ENCODE data around the gene KLLN. TPM values are rescaled to one million over a fixed set of nuclear protein-coding genes. Genes with fewer than 3 reads are reported as not detected.

The KLLN gene
- total and polyA plus RNA-seq, 7 donors = 0.07 to 0.96 (median 0.32) TPM

GRCh38 chr10:87842776-87843497 is 20.4 kb downstream of the KLLN start:
- Histone ChIP-seq H3K27me3 (ENCODE audit: insufficient read depth in 3 of 3, low read length in 2 of 3) (no peaks in the 10 kb centered on the region), H3K36me3 (ENCODE audit: insufficient read depth in 1 of 2, low read depth in 1 of 2) (no peaks in the 10 kb centered on the region), H3K4me1 (no peaks in the 10 kb centered on the region), H3K27ac (no peak overlapping the region), H3K9me3 (no peaks in the 10 kb centered on the region), H3K4me3 (no peak overlapping the region)
- TF ChIP-seq CTCF (IDR thresholded peaks at IDR 0.05) = no peak
- DNase-seq = no peak
- ATAC-seq = no peak
- intact Hi-C loops (cut with DNase I) = no loop called here

- no peaks in the 10 kb centered on the region for H3K9me3 ChIP-seq
- intact Hi-C loops (cut with DNase I) = no loop called here
- ATAC-seq (no peak), DNase-seq (no peak)
- no peaks in the 10 kb centered on the region for H3K4me1 ChIP-seq
- H3K27me3 ChIP-seq (ENCODE audit: insufficient read depth in 3 of 3, low read length in 2 of 3) = no peaks in the 10 kb centered on the region
- TF ChIP-seq CTCF (IDR thresholded peaks at IDR 0.05) = no peak
- WGBS, 3 donors = 88 to 96% (median 89%) methylated on average over 1 of the region's 1 CpG
- H3K4me3 ChIP-seq = no peak overlapping the region
- no peaks in the 10 kb centered on the region for H3K36me3 ChIP-seq (ENCODE audit: insufficient read depth in 1 of 2, low read depth in 1 of 2)
- no peak overlapping the region for H3K27ac ChIP-seq
These were observed 21.1 kb downstream of the KLLN start for GRCh38 chr10:87842220-87842641.

- no peaks in the 10 kb centered on the region for H3K27me3 ChIP-seq (ENCODE audit: insufficient read depth in 3 of 3, low read length in 2 of 3)
- no peaks in the 10 kb centered on the region for H3K9me3 ChIP-seq
- H3K4me1 ChIP-seq = no peaks in the 10 kb centered on the region
- H3K4me3 ChIP-seq = no peak overlapping the region
- no peaks in the 10 kb centered on the region for H3K36me3 ChIP-seq (ENCODE audit: insufficient read depth in 1 of 2, low read depth in 1 of 2)
- intact Hi-C loops (cut with DNase I) = no loop called here
- TF ChIP-seq CTCF (IDR thresholded peaks at IDR 0.05) = no peak
- ATAC-seq (no peak), DNase-seq (no peak)
- no peak overlapping the region for H3K27ac ChIP-seq
- 91 to 95% (median 93%) methylated on average over 3 of the region's 3 CpGs for WGBS, 3 donors
These were observed 22.1 kb downstream of the KLLN start for GRCh38 chr10:87841186-87841585.

- DNase-seq (no peak), ATAC-seq (no peak)
- Histone ChIP-seq H3K27me3 (ENCODE audit: insufficient read depth in 3 of 3, low read length in 2 of 3) (no peaks in the 10 kb centered on the region), H3K4me3 (no peak overlapping the region), H3K36me3 (ENCODE audit: insufficient read depth in 1 of 2, low read depth in 1 of 2) (no peaks in the 10 kb centered on the region), H3K9me3 (no peaks in the 10 kb centered on the region), H3K4me1 (no peaks in the 10 kb centered on the region), H3K27ac (no peak overlapping the region)
- WGBS, 3 donors = 60 to 72% (median 60%) methylated on average over 2 of the region's 2 CpGs
- intact Hi-C loops (cut with DNase I) = no loop called here
- no peak for TF ChIP-seq CTCF (IDR thresholded peaks at IDR 0.05)
These were observed 24.7 kb downstream of the KLLN start for GRCh38 chr10:87838650-87839049.

- Histone ChIP-seq H3K27me3 (ENCODE audit: insufficient read depth in 3 of 3, low read length in 2 of 3) (no peaks in the 10 kb centered on the region), H3K4me1 (no peaks in the 10 kb centered on the region), H3K4me3 (no peak overlapping the region), H3K9me3 (no peaks in the 10 kb centered on the region), H3K27ac (no peak overlapping the region), H3K36me3 (ENCODE audit: insufficient read depth in 1 of 2, low read depth in 1 of 2) (no peaks in the 10 kb centered on the region)
- no peak for DNase-seq
- intact Hi-C loops (cut with DNase I) = no loop called here
- ATAC-seq = no peak
- no peak for TF ChIP-seq CTCF (IDR thresholded peaks at IDR 0.05)
These were observed 25.9 kb downstream of the KLLN start for GRCh38 chr10:87837445-87837844.

All from psoas muscle (tissue), 8 donors.